ENCODE data around the gene CCR7. TPM values are rescaled to one million over a fixed set of nuclear protein-coding genes. Genes with fewer than 3 reads are reported as not detected.
A peak's percentile ranks its signal among the peaks of the same experiment; 100 is the strongest.

The CCR7 gene
- total RNA-seq = under 1 TPM; 0.31 to 0.95 TPM
- long read RNA-seq = 0 reads

GRCh38 chr17:40564883-40565768 lies at the start of gene CCR7:
Gene CCR7 (minus strand): TSS chr17:40565472. CDS start chr17:40565409, 63 bp downstream.
- intact Hi-C loops (cut with DNase I, micrococcal nuclease) = no loop called here
- peak in 1 of 2 donors; percentile 47 for DNase-seq
- no peak for ATAC-seq

GRCh38 chr17:40614431-40615067 lies 49.3 kb upstream of the CCR7 start:
- intact Hi-C loops (cut with DNase I, micrococcal nuclease) = no loop called here

GRCh38 chr17:40613467-40614154 lies 48.3 kb upstream of the CCR7 start:
- no peak for DNase-seq
- ATAC-seq = no peak
- intact Hi-C loops (cut with DNase I, micrococcal nuclease) = no loop called here

More at GRCh38 chr17:40614431-40615067, 49.3 kb upstream of the CCR7 start:
- ATAC-seq = no peak
- DNase-seq = no peak

DNA sequence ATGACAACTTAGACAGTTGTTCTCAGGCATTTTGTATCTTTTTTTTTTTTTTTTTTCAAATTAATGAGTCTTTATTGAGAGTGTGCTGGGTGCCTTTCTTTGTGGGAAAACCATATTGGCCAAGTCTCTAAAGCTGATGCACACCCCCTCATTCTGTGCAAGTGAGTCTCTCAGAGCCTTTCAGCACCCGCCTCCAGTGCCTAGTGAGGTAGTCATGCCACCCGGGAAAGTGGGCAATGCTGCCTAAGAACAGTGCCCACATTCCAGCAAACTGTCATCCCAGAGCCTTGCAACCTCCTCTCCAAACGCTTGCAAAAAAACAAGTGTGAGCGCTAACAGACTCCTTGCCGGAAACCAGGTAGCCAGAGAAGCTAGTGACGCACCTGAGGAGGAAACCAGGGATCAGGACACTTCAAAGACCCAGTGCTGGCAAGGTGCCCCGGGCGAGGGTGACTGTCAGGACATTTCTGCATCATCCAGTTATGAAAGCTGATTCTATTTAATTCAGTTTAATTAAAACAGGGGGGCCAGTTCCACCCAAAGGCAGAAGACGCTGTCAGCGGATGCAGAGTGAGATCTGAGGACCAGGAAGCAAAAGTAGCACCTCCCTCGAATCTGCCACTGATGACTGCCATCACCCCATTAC lies 47.5 kb upstream of the CCR7 start:
- intact Hi-C loops (cut with DNase I, micrococcal nuclease) = no loop called here
- ATAC-seq = no peak
- no peak for DNase-seq

- ATAC-seq (no peak), DNase-seq (no peak)
- intact Hi-C loops (cut with DNase I, micrococcal nuclease) = no loop called here
Measured at GRCh38 chr17:40611840-40612474, 46.7 kb upstream of the CCR7 start.

GRCh38 chr17:40610359-40610758 lies 45.1 kb upstream of the CCR7 start:
- intact Hi-C loops (cut with DNase I, micrococcal nuclease) = no loop called here
- DNase-seq (no peak), ATAC-seq (no peak)

DNA sequence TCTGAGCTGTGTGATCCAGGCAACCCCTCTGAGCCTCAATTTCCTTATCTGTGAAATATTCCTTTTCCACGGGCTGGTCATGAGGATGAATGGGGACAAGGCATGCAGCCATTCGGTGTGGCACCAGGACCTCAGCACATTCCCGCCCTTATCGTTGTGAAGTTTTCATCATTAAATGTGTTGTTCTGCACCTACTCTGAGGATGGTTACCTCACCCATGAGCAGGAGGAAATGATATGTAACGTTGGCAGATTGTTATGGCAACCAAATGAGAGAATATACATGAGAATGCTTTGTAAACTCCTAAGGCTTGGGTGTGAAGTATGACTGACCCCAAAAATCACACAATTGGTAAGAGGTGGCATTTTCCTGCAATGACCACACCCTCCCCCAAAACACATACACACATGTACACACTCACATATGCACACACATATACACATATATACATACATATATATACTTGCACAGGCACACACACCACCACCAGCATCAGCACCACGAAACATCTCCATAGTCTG lies 42.8 kb upstream of the CCR7 start:
- DNase-seq (no peak), ATAC-seq (no peak)
- intact Hi-C loops (cut with DNase I, micrococcal nuclease) = no loop called here

DNA sequence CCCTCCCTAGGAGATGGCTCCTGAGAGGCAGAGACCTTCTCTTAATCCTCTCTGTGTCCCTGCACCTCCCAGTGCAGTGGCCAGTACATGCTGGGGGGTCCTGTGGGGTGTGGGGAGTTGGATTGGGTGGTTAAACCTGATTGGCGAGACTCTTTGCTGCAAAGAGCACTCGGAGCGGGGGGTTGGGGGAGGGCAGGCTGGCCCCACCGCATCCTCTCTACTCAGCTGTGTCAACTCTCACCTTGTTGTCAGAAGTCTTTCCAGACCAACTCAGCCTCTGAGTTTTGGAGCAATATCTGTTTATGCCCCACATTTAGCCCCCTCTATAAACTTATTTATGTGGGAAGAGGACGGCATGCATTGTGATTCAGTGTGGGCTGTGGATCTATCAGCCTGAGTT lies 42.4 kb upstream of the CCR7 start:
- intact Hi-C loops (cut with DNase I, micrococcal nuclease) = no loop called here
- DNase-seq = no peak
- no peak for ATAC-seq

DNA sequence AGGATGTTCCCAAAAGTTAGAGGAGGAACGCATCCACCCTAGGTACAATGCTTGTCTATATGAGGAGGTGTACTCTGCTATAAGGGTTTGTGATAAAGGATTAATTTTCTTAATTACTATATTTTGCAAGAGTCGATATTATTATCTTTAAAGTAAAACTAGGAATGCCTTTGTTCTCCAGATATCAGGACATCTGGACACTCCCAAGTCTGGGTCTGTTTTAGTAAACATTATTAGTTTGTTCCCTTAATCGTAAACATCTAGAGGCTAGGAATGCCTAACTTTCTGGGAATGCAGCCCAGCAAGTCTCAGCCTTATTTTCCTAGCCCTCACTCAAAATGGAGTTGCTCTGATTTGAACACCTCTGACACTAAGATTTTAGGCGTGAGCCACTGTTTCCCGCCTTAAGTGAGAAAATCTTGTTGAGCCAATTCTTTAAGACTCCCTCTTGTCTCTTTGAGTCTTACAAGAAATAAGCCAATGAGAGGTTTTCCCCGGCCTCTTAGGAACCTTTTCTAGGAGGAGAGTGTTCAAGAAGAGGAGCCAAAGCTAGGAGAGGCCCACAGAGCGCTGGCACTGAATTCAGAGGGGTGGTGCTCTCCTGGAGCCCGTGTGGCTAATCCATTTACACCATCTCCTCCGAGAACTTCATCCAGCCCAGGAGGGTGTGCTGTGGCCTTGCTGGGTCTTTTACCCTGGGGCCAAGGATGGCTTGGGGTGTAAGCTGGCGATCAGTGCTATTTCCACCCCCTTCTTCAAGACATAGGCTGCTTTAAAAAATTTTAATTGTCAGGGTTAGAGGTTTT lies 41.5 kb upstream of the CCR7 start:
- ATAC-seq (no peak), DNase-seq (no peak)
- intact Hi-C loops (cut with DNase I, micrococcal nuclease) = no loop called here

GRCh38 chr17:40605306-40605705 lies 40.0 kb upstream of the CCR7 start:
- DNase-seq (no peak), ATAC-seq (no peak)
- intact Hi-C loops (cut with DNase I, micrococcal nuclease) = no loop called here

GRCh38 chr17:40604327-40605080 lies 39.2 kb upstream of the CCR7 start:
- DNase-seq = no peak
- intact Hi-C loops (cut with DNase I, micrococcal nuclease) = no loop called here

GRCh38 chr17:40602445-40603443 lies 37.5 kb upstream of the CCR7 start:
- intact Hi-C loops (cut with DNase I, micrococcal nuclease) = no loop called here
- ATAC-seq (no peak), DNase-seq (peak in 1 of 2 donors; percentile 45)

More at GRCh38 chr17:40604327-40605080, 39.2 kb upstream of the CCR7 start:
- no peak for ATAC-seq

DNA sequence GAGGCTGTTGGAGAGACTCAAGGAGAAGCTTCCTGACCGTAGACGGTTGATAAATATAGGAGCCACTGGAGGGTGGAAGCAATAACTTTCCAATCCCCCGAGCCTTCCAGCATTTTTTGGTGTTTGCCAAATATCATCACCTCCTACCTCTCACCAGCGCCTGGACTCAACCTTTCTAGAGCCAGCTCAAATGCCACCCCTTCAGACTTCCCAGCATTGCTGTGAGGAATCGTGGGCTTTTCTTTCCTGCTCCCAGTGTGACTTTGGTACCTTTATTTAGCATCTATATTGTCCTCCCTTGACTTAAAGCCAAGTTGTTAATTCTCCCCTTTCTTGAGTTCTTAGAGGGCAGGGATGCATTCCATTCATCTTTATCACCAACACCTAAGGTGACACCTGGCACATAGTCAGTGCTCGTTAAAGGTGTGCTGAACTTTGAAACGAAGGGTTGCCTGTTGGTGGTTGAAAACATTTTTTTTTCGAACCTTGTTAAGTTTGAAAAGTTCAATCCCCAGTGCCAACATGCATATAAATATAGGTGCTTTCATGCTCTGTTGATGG lies 35.3 kb upstream of the CCR7 start:
- intact Hi-C loops (cut with DNase I, micrococcal nuclease) = no loop called here
- DNase-seq (no peak), ATAC-seq (peak; percentile 83)

DNA sequence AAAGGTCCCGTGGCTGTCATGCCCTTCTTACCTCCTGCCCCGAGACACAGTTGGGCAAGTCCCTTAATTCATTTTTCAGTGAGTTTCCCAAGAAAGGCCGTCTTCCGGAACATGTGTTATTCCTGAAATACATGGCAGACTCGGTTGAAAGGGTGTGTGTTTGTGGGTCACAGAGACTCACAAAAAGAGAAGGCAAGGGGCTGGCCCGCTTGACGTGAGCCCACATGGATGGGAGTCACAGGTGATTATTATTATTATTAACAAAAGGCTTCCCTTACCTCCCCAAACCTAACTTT lies 34.1 kb upstream of the CCR7 start:
- intact Hi-C loops (cut with DNase I, micrococcal nuclease) = no loop called here
- ATAC-seq = no peak
- DNase-seq = no peak

GRCh38 chr17:40598619-40599467 lies 33.6 kb upstream of the CCR7 start:
- DNase-seq (no peak), ATAC-seq (no peak)
- intact Hi-C loops (cut with DNase I, micrococcal nuclease) = no loop called here
